PC-3 (cell line): Measurements from ENCODE around the gene PABPN1L. TPM values are rescaled to one million over a fixed set of nuclear protein-coding genes. Genes with fewer than 3 reads are reported as not detected.

Source experiments
- ATAC-seq: fragments of 200-7000 bp; cut with Tn5 transposase; 2 replicates; pipeline ENCODE4 v1.9.1; 2020; ENCODE audit warnings: mild to moderate bottlenecking, moderate library complexity
- BruUV-seq: library from RNA; stranded (reverse); fragments of 400-500 nt; replicated peaks from 2 replicates; lab custom pipeline; 2021; lab: Mats Ljungman, UMichigan
- CTCF ChIA-PET: fragments of 300-600 bp; sonication (Branson Sonifier 250); formaldehyde crosslinking; loops from one replicate; lab custom pipeline; 2022; ENCODE audit warnings: antibody characterized with exemption; lab: Charles Lee
- POLR2A ChIA-PET: fragments of 300-600 bp; sonication (Branson Sonifier 250); formaldehyde crosslinking; loops from one replicate; lab custom pipeline; 2022; ENCODE audit warnings: antibody characterized with exemption; ENCODE audit not compliant: unreplicated experiment; lab: Charles Lee
- DNase-seq: peaks from one replicate; pipeline ENCODE4 v3.0.0-alpha.2; 2015
- H2AFZ ChIP-seq: fragments of 300-600 bp; sonication (generic); 2 replicates; pipeline ENCODE4 v1.6.0; 2016; ENCODE audit warnings: antibody characterized with exemption, low read length
- H3F3A ChIP-seq: fragments of 300-600 bp; sonication (generic); one replicate; pipeline ENCODE4 v1.6.0; 2017; ENCODE audit warnings: antibody characterized with exemption, low read length, control low read depth, mild to moderate bottlenecking; ENCODE audit not compliant: unreplicated experiment
- H3K27ac ChIP-seq: fragments of 300-600 bp; sonication (generic); 2 replicates; pipeline ENCODE4 v1.5.1; 2016; ENCODE audit warnings: mild to moderate bottlenecking, low read length
- H3K27me3 ChIP-seq: fragments of 300-600 bp; sonication (generic); 2 replicates; pipeline ENCODE4 v1.6.1; 2016; ENCODE audit warnings: low read length, mixed read lengths
- H3K36me3 ChIP-seq: fragments of 300-600 bp; sonication (generic); 2 replicates; pipeline ENCODE4 v1.6.1; 2016; ENCODE audit warnings: low read depth, mixed run types, low read length, mixed read lengths
- H3K4me1 ChIP-seq: fragments of 300-600 bp; sonication (generic); 2 replicates; pipeline ENCODE4 v1.5.1; 2016; ENCODE audit warnings: low read length; ENCODE audit not compliant: insufficient read depth
- H3K4me2 ChIP-seq: fragments of 300-600 bp; sonication (generic); 2 replicates; pipeline ENCODE4 v1.6.0; 2016; ENCODE audit warnings: low read length
- H3K4me3 ChIP-seq: fragments of 300-600 bp; sonication (generic); 2 replicates; pipeline ENCODE4 v1.5.1; 2016; ENCODE audit warnings: mild to moderate bottlenecking, low read length, mixed read lengths
- H3K79me2 ChIP-seq: fragments of 300-600 bp; sonication (generic); 2 replicates; pipeline ENCODE4 v1.6.1; 2017; ENCODE audit warnings: low read length, mixed read lengths
- H3K9ac ChIP-seq: fragments of 300-600 bp; sonication (generic); 2 replicates; pipeline ENCODE4 v1.6.0; 2016; ENCODE audit warnings: mild to moderate bottlenecking, low read length
- H3K9me2 ChIP-seq: fragments of 300-600 bp; sonication (generic); replicated peaks from 2 replicates; pipeline ENCODE4 v1.6.1; 2016; ENCODE audit warnings: mixed run types, low read length, mixed read lengths
- H3K9me3 ChIP-seq: fragments of 300-600 bp; sonication (generic); 2 replicates; pipeline ENCODE4 v1.6.1; 2016; ENCODE audit warnings: low read length, mixed read lengths
- H4K20me1 ChIP-seq: fragments of 300-600 bp; sonication (generic); 2 replicates; pipeline ENCODE4 v1.6.1; 2016; ENCODE audit warnings: low read length, mixed read lengths
- EZH2 ChIP-seq: fragments of 300-600 bp; sonication (generic); IDR thresholded peaks from one replicate; pipeline ENCODE4 v1.6.1; 2017; ENCODE audit warnings: antibody characterized with exemption, mild to moderate bottlenecking, low read length; ENCODE audit not compliant: unreplicated experiment
- EZH2phosphoT487 ChIP-seq: fragments of 300-600 bp; sonication (generic); IDR thresholded peaks from 2 replicates; pipeline ENCODE4 v1.6.1; 2018; ENCODE audit warnings: mild to moderate bottlenecking, antibody characterized with exemption, low read length, borderline replicate concordance
- intact Hi-C: fragments of 100-400 bp; cut with micrococcal nuclease; formaldehyde crosslinking; loops from 2 replicates; pipeline ENCODE4 v1.9.0; 2023
- total RNA-seq: library from RNA; depleted of rRNA; stranded (reverse); fragments of >200 nt; gene quantifications from 2 replicates; pipeline ENCODE4 v1.2.3, GENCODE V29; 2014
- TF ChIP-seq, protein P1 (sequence below): fragments of 300-600 bp; sonication (generic); conservative IDR thresholded peaks from 2 replicates; pipeline ENCODE4 v1.5.1; 2017; ENCODE audit warnings: antibody characterized with exemption, low read depth, mild to moderate bottlenecking, low read length

The PABPN1L gene
- total RNA-seq, 1 experiment from 2014 or later, result not detected

DNA sequence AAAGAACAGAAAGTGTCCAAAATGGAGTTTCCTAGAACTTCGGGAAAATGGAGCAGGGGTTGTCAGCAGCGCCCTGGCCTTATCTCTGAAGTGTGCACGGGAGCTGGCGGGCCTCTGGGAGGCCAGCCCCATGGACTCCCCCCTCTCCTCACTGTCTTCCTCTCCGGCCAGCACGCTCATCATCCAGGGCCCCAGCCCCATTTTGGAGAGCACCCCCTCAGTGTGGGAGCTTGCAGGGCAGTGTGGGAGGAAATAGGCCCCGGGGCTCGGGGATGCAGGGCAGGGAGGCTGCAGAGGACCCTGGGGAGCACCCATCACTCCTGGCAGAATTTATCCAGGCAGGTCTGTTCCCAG is 4.9 kb upstream of the PABPN1L start:
- H3K9me3 ChIP-seq, result no peaks in the 10 kb centered on the region
- no peaks in the 10 kb centered on the region for H3K79me2 ChIP-seq
- H3K36me3 ChIP-seq, result no peaks in the 10 kb centered on the region
- POLR2A ChIA-PET, result no interaction called here
- H4K20me1 ChIP-seq, result no peaks in the 10 kb centered on the region
- H2AFZ ChIP-seq, result no peak overlapping the region
- H3K4me3 ChIP-seq, result no peak overlapping the region
- intact Hi-C loops, result no loop called here
- H3K4me1 ChIP-seq, result no peaks in the 10 kb centered on the region
- H3K27ac ChIP-seq, result no peak overlapping the region
- no peaks in the 10 kb centered on the region for H3K27me3 ChIP-seq
- no peak overlapping the region for H3K9ac ChIP-seq
- ATAC-seq, result no peak
- no peak for DNase-seq
- BruUV-seq, result no TSS peak
- H3F3A ChIP-seq, result no peaks in the 10 kb centered on the region
- TF ChIP-seq EZH2phosphoT487 (no peak), EZH2 (no peak)
- TF ChIP-seq, protein P1, sequence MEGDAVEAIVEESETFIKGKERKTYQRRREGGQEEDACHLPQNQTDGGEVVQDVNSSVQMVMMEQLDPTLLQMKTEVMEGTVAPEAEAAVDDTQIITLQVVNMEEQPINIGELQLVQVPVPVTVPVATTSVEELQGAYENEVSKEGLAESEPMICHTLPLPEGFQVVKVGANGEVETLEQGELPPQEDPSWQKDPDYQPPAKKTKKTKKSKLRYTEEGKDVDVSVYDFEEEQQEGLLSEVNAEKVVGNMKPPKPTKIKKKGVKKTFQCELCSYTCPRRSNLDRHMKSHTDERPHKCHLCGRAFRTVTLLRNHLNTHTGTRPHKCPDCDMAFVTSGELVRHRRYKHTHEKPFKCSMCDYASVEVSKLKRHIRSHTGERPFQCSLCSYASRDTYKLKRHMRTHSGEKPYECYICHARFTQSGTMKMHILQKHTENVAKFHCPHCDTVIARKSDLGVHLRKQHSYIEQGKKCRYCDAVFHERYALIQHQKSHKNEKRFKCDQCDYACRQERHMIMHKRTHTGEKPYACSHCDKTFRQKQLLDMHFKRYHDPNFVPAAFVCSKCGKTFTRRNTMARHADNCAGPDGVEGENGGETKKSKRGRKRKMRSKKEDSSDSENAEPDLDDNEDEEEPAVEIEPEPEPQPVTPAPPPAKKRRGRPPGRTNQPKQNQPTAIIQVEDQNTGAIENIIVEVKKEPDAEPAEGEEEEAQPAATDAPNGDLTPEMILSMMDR, result no peak
- H3K9me2 ChIP-seq, result no peaks in the 10 kb centered on the region
- CTCF ChIA-PET, result no interaction called here
- H3K4me2 ChIP-seq, result no peak overlapping the region

GRCh38 chr16:88870608-88871348 is 4.3 kb upstream of the PABPN1L start:
- Histone ChIP-seq H3K9me2 (no peaks in the 10 kb centered on the region), H3K4me1 (no peaks in the 10 kb centered on the region), H3K27me3 (no peaks in the 10 kb centered on the region), H3F3A (no peaks in the 10 kb centered on the region), H3K9ac (no peak overlapping the region), H3K4me3 (no peak overlapping the region), H3K4me2 (no peak overlapping the region), H3K27ac (no peak overlapping the region), H2AFZ (no peak overlapping the region), H4K20me1 (no peaks in the 10 kb centered on the region), H3K79me2 (no peaks in the 10 kb centered on the region), H3K9me3 (no peaks in the 10 kb centered on the region), H3K36me3 (no peaks in the 10 kb centered on the region)
- intact Hi-C loops, result no loop called here
- no peak for ATAC-seq
- no peak for DNase-seq
- no TSS peak for BruUV-seq
- ChIA-PET CTCF (no interaction called here), POLR2A (no interaction called here)
- TF ChIP-seq EZH2, result no peak
- TF ChIP-seq, protein P1, result no peak
- TF ChIP-seq EZH2phosphoT487, result no peak

DNA sequence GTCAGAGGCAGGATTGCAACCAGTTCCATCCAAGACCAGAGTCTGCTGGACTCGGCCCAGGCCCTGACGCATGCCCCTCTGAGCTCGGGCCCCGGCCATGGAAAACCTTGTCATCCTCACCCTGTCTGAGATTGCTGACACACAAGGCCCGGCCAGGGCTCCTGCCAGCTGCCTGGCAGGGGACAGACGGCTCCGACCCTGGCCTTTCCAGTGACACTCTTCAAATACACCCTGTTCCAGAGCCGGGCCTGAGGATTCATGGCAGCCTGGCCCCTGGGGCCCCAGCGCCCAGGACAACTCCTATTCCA is 3.2 kb upstream of the PABPN1L start:
- no TSS peak for BruUV-seq
- DNase-seq (no peak), ATAC-seq (no peak)
- Histone ChIP-seq H3K4me1 (no peaks in the 10 kb centered on the region), H3K9me2 (no peaks in the 10 kb centered on the region), H2AFZ (no peak overlapping the region), H3K4me2 (no peak overlapping the region), H3K27me3 (no peaks in the 10 kb centered on the region), H3K79me2 (no peaks in the 10 kb centered on the region), H4K20me1 (no peaks in the 10 kb centered on the region), H3K27ac (no peak overlapping the region), H3K9ac (no peak overlapping the region), H3K36me3 (no peaks in the 10 kb centered on the region), H3K4me3 (no peak overlapping the region), H3K9me3 (no peaks in the 10 kb centered on the region), H3F3A (no peaks in the 10 kb centered on the region)
- POLR2A ChIA-PET, result no interaction called here
- intact Hi-C loops, result no loop called here
- TF ChIP-seq EZH2, result no peak
- no peak for TF ChIP-seq EZH2phosphoT487
- CTCF ChIA-PET, result no interaction called here
